Natural killer cell (primary cell): ENCODE measurements around the gene MYLIP. TPM values are rescaled to one million over a fixed set of nuclear protein-coding genes. Genes with fewer than 3 reads are reported as not detected.

Experiments
- ATAC-seq, 3 donors: fragments of 150-1000 bp in 2 of 3; fragments of 200-7000 bp in 1 of 3; cut with Tn5 transposase; 1 replicate in 1 of 3; 2 replicates in 2 of 3; pipeline ENCODE4 v1.10.0; 2021; ENCODE audit warnings: mild to moderate bottlenecking in 2 of 3, moderate library complexity in 2 of 3
- DNase-seq, 2 donors: peaks; one replicate each; pipeline versions ENCODE4 v3.0.0 to v3.0.0-alpha.2; 2013 to 2021; ENCODE audit warnings: mixed read lengths in 1 of 2
- H3K27ac ChIP-seq: one replicate; pipeline ENCODE4 v1.5.1; 2013; ENCODE audit warnings: mild to moderate bottlenecking, low read length
- H3K27me3 ChIP-seq: one replicate; pipeline ENCODE4 v1.6.1; 2013; ENCODE audit warnings: low read length; ENCODE audit not compliant: control insufficient read depth, insufficient read depth
- H3K36me3 ChIP-seq: one replicate; pipeline ENCODE4 v1.6.1; 2013; ENCODE audit warnings: low read length; ENCODE audit not compliant: control insufficient read depth, insufficient read depth
- H3K4me1 ChIP-seq: one replicate; pipeline ENCODE4 v1.6.1; 2013; ENCODE audit warnings: low read length; ENCODE audit not compliant: control insufficient read depth, insufficient read depth
- H3K4me3 ChIP-seq: one replicate; pipeline ENCODE4 v1.5.1; 2013; ENCODE audit warnings: low read length
- H3K9me3 ChIP-seq: one replicate; pipeline ENCODE4 v1.6.1; 2013; ENCODE audit warnings: low read length; ENCODE audit not compliant: control insufficient read depth, insufficient read depth
- H3K27ac Mint-ChIP-seq, 2 donors: one replicate each; pipeline ENCODE4 v1.8.0; 2022; ENCODE audit warnings: mild to moderate bottlenecking in 2 of 2, mixed read lengths in 2 of 2, moderate library complexity in 1 of 2
- H3K27me3 Mint-ChIP-seq, 2 donors: one replicate each; pipeline ENCODE4 v1.8.0; 2022; ENCODE audit warnings: low read depth in 2 of 2, mixed read lengths in 2 of 2
- H3K36me3 Mint-ChIP-seq: one replicate; pipeline ENCODE4 v1.8.0; 2022; ENCODE audit warnings: mixed read lengths
- H3K4me1 Mint-ChIP-seq, 2 donors: one replicate each; pipeline ENCODE4 v1.8.0; 2022; ENCODE audit warnings: mixed read lengths in 2 of 2
- H3K4me3 Mint-ChIP-seq: one replicate; pipeline ENCODE4 v1.8.0; 2022; ENCODE audit warnings: mild to moderate bottlenecking, moderate library complexity, mixed read lengths
- H3K9me3 Mint-ChIP-seq, 2 donors: one replicate each; pipeline ENCODE4 v1.8.0; 2022; ENCODE audit warnings: mixed read lengths in 2 of 2
- WGBS: methylation state at CpG from one replicate; pipeline ENCODE4 v1.1.7; 2013; ENCODE audit warnings: missing lambda C conversion rate; ENCODE audit not compliant: insufficient coverage; 5-methylcytosine and 5-hydroxymethylcytosine counted together
- intact Hi-C: fragments of 100-400 bp; cut with micrococcal nuclease; formaldehyde crosslinking; loops from one replicate; pipeline ENCODE4 v1.14.2; 2022
- total RNA-seq, 4 donors: library from RNA; stranded (reverse); fragments of 120-200 nt in 1 of 4; gene quantifications; one replicate each; pipeline versions ENCODE4 v1.2.3 to v1.2.4, GENCODE V29; 2013 to 2022
- TF ChIP-seq, protein P1 (sequence below): fragments of 200-600 bp; IDR thresholded peaks from one replicate; pipeline ENCODE4 v1.8.0; 2022; ENCODE audit warnings: antibody characterized with exemption

Gene MYLIP
- total RNA-seq, 3 donors from 2014 or later (not counting 1 experiment from before 2014, with no cell fraction given) = 127 to 207 (median 150) TPM

DNA sequence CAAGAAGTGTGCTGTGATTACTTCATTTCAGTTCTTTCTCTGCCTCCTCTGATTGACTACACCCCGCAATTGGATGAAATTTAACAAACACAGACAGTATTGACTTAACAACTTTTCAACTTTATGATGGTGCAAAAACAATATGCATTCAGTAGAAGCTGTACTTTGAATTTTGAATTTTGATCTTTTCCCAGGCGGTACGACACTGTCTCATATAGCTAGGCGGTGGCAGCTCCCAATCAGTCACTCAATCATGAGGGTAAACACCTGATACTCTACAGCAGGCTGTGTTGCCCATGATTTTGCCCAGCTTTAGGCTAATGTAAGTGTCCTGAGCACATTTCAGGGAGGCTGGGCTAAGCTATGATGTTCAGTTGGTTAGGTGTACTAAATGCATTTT, 47.6 kb upstream of the MYLIP start:
- H3K4me3 Mint-ChIP-seq = no peak overlapping the region
- no peaks in the 10 kb centered on the region for H3K36me3 Mint-ChIP-seq
- WGBS = 91% methylated on average over 4 of the region's 4 CpGs
- Histone ChIP-seq H3K27me3 (no peaks in the 10 kb centered on the region), H3K9me3 (no peaks in the 10 kb centered on the region), H3K4me3 (no peak overlapping the region), H3K27ac (no peak overlapping the region), H3K36me3 (no peaks in the 10 kb centered on the region), H3K4me1 (no peaks in the 10 kb centered on the region)
- ATAC-seq (no peak), DNase-seq (no peak)
- H3K27ac Mint-ChIP-seq = no peak overlapping the region
- intact Hi-C loops = no loop called here
- peaks cover 0 to 5% of the 10 kb centered on the region in 2 donors for H3K27me3 Mint-ChIP-seq
- H3K9me3 Mint-ChIP-seq = no peaks in the 10 kb centered on the region
- no peaks in the 10 kb centered on the region for H3K4me1 Mint-ChIP-seq
- TF ChIP-seq, protein P1, sequence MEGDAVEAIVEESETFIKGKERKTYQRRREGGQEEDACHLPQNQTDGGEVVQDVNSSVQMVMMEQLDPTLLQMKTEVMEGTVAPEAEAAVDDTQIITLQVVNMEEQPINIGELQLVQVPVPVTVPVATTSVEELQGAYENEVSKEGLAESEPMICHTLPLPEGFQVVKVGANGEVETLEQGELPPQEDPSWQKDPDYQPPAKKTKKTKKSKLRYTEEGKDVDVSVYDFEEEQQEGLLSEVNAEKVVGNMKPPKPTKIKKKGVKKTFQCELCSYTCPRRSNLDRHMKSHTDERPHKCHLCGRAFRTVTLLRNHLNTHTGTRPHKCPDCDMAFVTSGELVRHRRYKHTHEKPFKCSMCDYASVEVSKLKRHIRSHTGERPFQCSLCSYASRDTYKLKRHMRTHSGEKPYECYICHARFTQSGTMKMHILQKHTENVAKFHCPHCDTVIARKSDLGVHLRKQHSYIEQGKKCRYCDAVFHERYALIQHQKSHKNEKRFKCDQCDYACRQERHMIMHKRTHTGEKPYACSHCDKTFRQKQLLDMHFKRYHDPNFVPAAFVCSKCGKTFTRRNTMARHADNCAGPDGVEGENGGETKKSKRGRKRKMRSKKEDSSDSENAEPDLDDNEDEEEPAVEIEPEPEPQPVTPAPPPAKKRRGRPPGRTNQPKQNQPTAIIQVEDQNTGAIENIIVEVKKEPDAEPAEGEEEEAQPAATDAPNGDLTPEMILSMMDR = no peak

DNA sequence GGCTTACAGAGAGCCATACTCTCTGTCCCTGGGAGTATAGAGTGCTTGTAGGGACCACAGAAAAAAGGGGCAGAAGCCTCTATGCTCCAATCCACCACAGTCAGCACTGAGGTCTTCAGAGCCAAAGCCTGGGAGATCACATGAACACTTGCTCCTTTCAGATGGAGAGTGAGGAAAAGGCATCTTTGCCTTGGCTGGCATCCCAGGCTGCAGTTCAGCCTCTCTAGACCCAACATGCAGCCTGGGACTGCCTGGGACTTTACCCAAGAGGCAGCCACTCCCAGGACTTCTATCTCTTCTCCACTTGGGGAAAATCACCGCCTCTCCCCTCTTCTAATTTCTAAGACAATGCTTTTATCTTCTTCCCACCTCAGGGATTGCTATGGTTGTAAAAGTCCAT, 46.5 kb upstream of the MYLIP start:
- TF ChIP-seq, protein P1 = no peak
- Mint-ChIP-seq H3K36me3 (no peaks in the 10 kb centered on the region), H3K27ac (no peak overlapping the region), H3K4me3 (no peak overlapping the region), H3K9me3 (no peaks in the 10 kb centered on the region), H3K4me1 (no peaks in the 10 kb centered on the region), H3K27me3 (peaks cover 0 to 5% of the 10 kb centered on the region in 2 donors)
- ATAC-seq (no peak), DNase-seq (no peak)
- Histone ChIP-seq H3K9me3 (no peaks in the 10 kb centered on the region), H3K36me3 (no peaks in the 10 kb centered on the region), H3K27me3 (no peaks in the 10 kb centered on the region), H3K4me3 (no peak overlapping the region), H3K4me1 (no peaks in the 10 kb centered on the region), H3K27ac (no peak overlapping the region)
- WGBS = 100% methylated on average over 1 of the region's 1 CpG
- intact Hi-C loops = no loop called here

DNA sequence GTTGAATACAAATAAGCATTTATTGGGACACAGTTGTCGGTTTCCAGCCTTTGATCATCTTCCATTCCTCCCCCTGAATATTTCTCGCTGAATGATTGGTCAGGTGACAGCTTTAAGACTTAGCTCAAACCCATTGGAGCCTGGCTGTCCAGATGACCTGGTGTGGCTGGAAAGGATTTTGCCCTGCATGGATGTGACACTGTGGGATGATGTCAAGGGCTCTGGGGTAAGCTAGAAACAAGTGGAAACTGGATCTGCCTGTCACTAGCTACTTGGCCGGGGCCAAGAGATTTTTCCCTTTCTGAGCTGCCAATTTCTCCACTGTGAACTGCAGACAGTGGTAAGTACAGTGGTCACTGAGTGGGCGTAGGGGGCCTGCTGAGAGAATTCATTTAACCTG, 41.9 kb upstream of the MYLIP start:
- H3K4me1 ChIP-seq = no peaks in the 10 kb centered on the region
- H3K9me3 ChIP-seq = no peaks in the 10 kb centered on the region
- no peak for DNase-seq
- H3K36me3 ChIP-seq = no peaks in the 10 kb centered on the region
- no peaks in the 10 kb centered on the region for H3K27me3 ChIP-seq
- TF ChIP-seq, protein P1 = no peak
- no peak overlapping the region for H3K27ac ChIP-seq
- Mint-ChIP-seq H3K36me3 (no peaks in the 10 kb centered on the region), H3K27me3 (peaks cover 0 to 5% of the 10 kb centered on the region in 2 donors), H3K9me3 (no peaks in the 10 kb centered on the region), H3K4me1 (peaks cover 0 to 2% of the 10 kb centered on the region in 2 donors), H3K4me3 (no peak overlapping the region), H3K27ac (no peak overlapping the region)
- no peak for ATAC-seq
- no peak overlapping the region for H3K4me3 ChIP-seq
- intact Hi-C loops = no loop called here
- WGBS = 74% methylated on average over 4 of the region's 4 CpGs

DNA sequence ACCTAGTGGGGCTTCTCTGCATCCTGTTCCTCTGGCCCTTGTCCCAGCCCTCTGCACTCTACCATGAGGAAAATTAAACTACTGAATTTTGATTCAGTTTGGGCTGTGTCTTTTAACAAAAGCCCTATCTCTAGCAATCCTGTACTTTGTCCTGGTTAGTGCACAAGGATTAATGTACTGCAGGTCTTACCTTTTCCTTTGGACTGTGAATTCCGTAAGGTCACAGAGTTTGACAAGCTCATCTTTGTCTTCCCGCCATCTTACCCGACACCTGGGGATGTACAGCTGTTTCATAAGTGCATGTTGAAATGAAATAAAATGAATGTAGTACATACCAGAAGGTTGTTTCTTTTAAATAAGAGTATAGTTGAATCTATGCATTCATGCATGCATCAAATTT, 41.5 kb upstream of the MYLIP start:
- intact Hi-C loops = no loop called here
- no peaks in the 10 kb centered on the region for H3K36me3 Mint-ChIP-seq
- H3K27me3 ChIP-seq = no peaks in the 10 kb centered on the region
- H3K27ac ChIP-seq = no peak overlapping the region
- H3K36me3 ChIP-seq = no peaks in the 10 kb centered on the region
- no peaks in the 10 kb centered on the region for H3K9me3 Mint-ChIP-seq
- peaks cover 0 to 5% of the 10 kb centered on the region in 2 donors for H3K4me1 Mint-ChIP-seq
- 96% methylated on average over 3 of the region's 3 CpGs for WGBS
- peaks cover 0 to 5% of the 10 kb centered on the region in 2 donors for H3K27me3 Mint-ChIP-seq
- no peaks in the 10 kb centered on the region for H3K9me3 ChIP-seq
- no peak overlapping the region for H3K27ac Mint-ChIP-seq
- DNase-seq (no peak), ATAC-seq (no peak)
- TF ChIP-seq, protein P1 = no peak
- H3K4me1 ChIP-seq = no peaks in the 10 kb centered on the region
- no peak overlapping the region for H3K4me3 ChIP-seq
- H3K4me3 Mint-ChIP-seq = no peak overlapping the region
